Prostate gland (tissue), 2 donors: ENCODE data around the gene ITGAL.

Source experiments
- POLR2A ChIP-seq: fragments of 450-650 bp; IDR thresholded peaks from one replicate; pipeline ENCODE4 v1.6.1; 2016; ENCODE audit warnings: antibody characterized with exemption, mild to moderate bottlenecking
- TF ChIP-seq, protein P1 (sequence below), 4 experiments: fragments of 200-600 bp in 2 of 4; fragments of 450-650 bp in 2 of 4; sonication (generic) in 2 of 4; IDR thresholded peaks; 1 replicate in 3 of 4; 2 replicates in 1 of 4; pipeline ENCODE4 v1.5.1; 2016 to 2019; ENCODE audit warnings: antibody characterized with exemption in 4 of 4, mild to moderate bottlenecking in 2 of 4, moderate library complexity in 2 of 4

GRCh38 chr16:30566531-30566930 is 94.0 kb downstream of the ITGAL start:
- TF ChIP-seq, protein P1, sequence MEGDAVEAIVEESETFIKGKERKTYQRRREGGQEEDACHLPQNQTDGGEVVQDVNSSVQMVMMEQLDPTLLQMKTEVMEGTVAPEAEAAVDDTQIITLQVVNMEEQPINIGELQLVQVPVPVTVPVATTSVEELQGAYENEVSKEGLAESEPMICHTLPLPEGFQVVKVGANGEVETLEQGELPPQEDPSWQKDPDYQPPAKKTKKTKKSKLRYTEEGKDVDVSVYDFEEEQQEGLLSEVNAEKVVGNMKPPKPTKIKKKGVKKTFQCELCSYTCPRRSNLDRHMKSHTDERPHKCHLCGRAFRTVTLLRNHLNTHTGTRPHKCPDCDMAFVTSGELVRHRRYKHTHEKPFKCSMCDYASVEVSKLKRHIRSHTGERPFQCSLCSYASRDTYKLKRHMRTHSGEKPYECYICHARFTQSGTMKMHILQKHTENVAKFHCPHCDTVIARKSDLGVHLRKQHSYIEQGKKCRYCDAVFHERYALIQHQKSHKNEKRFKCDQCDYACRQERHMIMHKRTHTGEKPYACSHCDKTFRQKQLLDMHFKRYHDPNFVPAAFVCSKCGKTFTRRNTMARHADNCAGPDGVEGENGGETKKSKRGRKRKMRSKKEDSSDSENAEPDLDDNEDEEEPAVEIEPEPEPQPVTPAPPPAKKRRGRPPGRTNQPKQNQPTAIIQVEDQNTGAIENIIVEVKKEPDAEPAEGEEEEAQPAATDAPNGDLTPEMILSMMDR (IDR thresholded peaks at IDR 0.05) = no peak
- TF ChIP-seq POLR2A = no peak
